Measurements from ENCODE around the gene ARPC4.
A peak's percentile ranks its signal among the peaks of the same experiment; 100 is the strongest.

The ARPC4 gene
- long read RNA-seq, transcript ARPC4-208 (6 exons, 942 nt), result minor isoform, 10 of 532 reads
- long read RNA-seq, transcript ARPC4-201 (6 exons, 2,582 nt), result major isoform, 492 of 532 reads
- long read RNA-seq, transcript ARPC4-202 (7 exons, 957 nt), result minor isoform, 9 of 532 reads
- long read RNA-seq, partial matches to known transcripts, result 2 of 532 reads
- long read RNA-seq, other reads (novel, unspliced or antisense), result 13 of 532 reads

- H3K27ac ChIP-seq (replicated peaks), result peak within 1 kb of the TSS; percentile 99
- DNase-seq (ENCODE audit: low read depth in 1 of 2, low spot score in 1 of 2), result peak; percentile 93 to 94
- no peaks in the 10 kb centered on the region for H3K27me3 ChIP-seq (ENCODE audit: insufficient read depth, poor library complexity, severe bottlenecking)
- peak within 1 kb of the TSS; percentile 60 for H3K4me3 ChIP-seq (replicated peaks; ENCODE audit: insufficient read depth, low read length)
- TF ChIP-seq CTCF (IDR thresholded peaks at IDR 0.05; ENCODE audit: insufficient read depth, low read length) (no peak), SPI1 (IDR thresholded peaks at IDR 0.05; ENCODE audit: borderline replicate concordance, low read depth) (peak; percentile 71; the same call in 1 of the 2 replicates), REST (IDR thresholded peaks at IDR 0.05; ENCODE audit: insufficient replicate concordance, low read depth) (peak; percentile 6), POLR2AphosphoS5 (IDR thresholded peaks at IDR 0.05; ENCODE audit: low read depth) (no peak; the same call in 1 of the 2 replicates), GABPA (IDR thresholded peaks at IDR 0.05; ENCODE audit: low read depth) (peak; percentile 53)
Measured at GRCh38 chr3:9792405-9793160, at the start of gene ARPC4, which contains the start of gene TADA3. Gene ARPC4, plus strand, starts transcription at chr3:9793082. Its CDS starts 40 bp downstream, at chr3:9793122. Gene TADA3, minus strand, starts transcription at chr3:9792473. Its CDS starts 1,007 bp downstream, at chr3:9791466.

- Histone ChIP-seq H3K4me3 (replicated peaks; ENCODE audit: insufficient read depth, low read length) (no peak overlapping the region), H3K27ac (replicated peaks) (no peak overlapping the region), H3K27me3 (ENCODE audit: insufficient read depth, poor library complexity, severe bottlenecking) (no peaks in the 10 kb centered on the region)
- no peak for DNase-seq (ENCODE audit: low read depth in 1 of 2, low spot score in 1 of 2)
- TF ChIP-seq SPI1 (IDR thresholded peaks at IDR 0.05; ENCODE audit: borderline replicate concordance, low read depth) (no peak), POLR2AphosphoS5 (IDR thresholded peaks at IDR 0.05; ENCODE audit: low read depth) (0 out of 2 replicates have a peak, but pooled peaks have one; percentile 3)
Measured at GRCh38 chr3:9743548-9743947, 49.3 kb upstream of the ARPC4 start.

GRCh38 chr3:9744162-9744561 is 48.7 kb upstream of the ARPC4 start:
- Histone ChIP-seq H3K27me3 (ENCODE audit: insufficient read depth, poor library complexity, severe bottlenecking) (no peaks in the 10 kb centered on the region), H3K27ac (replicated peaks) (no peak overlapping the region), H3K4me3 (replicated peaks; ENCODE audit: insufficient read depth, low read length) (no peak overlapping the region)
- TF ChIP-seq SPI1 (IDR thresholded peaks at IDR 0.05; ENCODE audit: borderline replicate concordance, low read depth) (no peak), REST (IDR thresholded peaks at IDR 0.05; ENCODE audit: insufficient replicate concordance, low read depth) (no peak)
- DNase-seq (ENCODE audit: low read depth in 1 of 2, low spot score in 1 of 2), result no peak

- no peak for DNase-seq (ENCODE audit: low read depth in 1 of 2, low spot score in 1 of 2)
- H3K4me3 ChIP-seq (replicated peaks; ENCODE audit: insufficient read depth, low read length), result no peak overlapping the region
- no peak for TF ChIP-seq GABPA (IDR thresholded peaks at IDR 0.05; ENCODE audit: low read depth)
- TF ChIP-seq REST (IDR thresholded peaks at IDR 0.05; ENCODE audit: insufficient replicate concordance, low read depth), result no peak
- TF ChIP-seq CTCF (IDR thresholded peaks at IDR 0.05; ENCODE audit: insufficient read depth, low read length), result no peak
- no peak for TF ChIP-seq POLR2AphosphoS5 (IDR thresholded peaks at IDR 0.05; ENCODE audit: low read depth)
- no peak for TF ChIP-seq SPI1 (IDR thresholded peaks at IDR 0.05; ENCODE audit: borderline replicate concordance, low read depth)
- H3K27me3 ChIP-seq (ENCODE audit: insufficient read depth, poor library complexity, severe bottlenecking), result no peaks in the 10 kb centered on the region
- H3K27ac ChIP-seq (replicated peaks), result no peak overlapping the region
Measured at GRCh38 chr3:9745521-9745920, 47.4 kb upstream of the ARPC4 start.

All from HL-60 (cell line).